WTC11 (cell line): ENCODE measurements around the gene EMSY.

ENCODE experiments used
- CTCF ChIP-seq: fragments of 200-600 bp; IDR thresholded peaks from 2 replicates; pipeline ENCODE4 v1.8.0; 2022; ENCODE audit warnings: antibody characterized with exemption
- NR2C2 ChIP-seq: sonication (generic); formaldehyde crosslinking; IDR thresholded peaks from 2 replicates; pipeline ENCODE4 v1.8.0; 2022; ENCODE audit warnings: mild to moderate bottlenecking, missing genetic modification reagents

DNA sequence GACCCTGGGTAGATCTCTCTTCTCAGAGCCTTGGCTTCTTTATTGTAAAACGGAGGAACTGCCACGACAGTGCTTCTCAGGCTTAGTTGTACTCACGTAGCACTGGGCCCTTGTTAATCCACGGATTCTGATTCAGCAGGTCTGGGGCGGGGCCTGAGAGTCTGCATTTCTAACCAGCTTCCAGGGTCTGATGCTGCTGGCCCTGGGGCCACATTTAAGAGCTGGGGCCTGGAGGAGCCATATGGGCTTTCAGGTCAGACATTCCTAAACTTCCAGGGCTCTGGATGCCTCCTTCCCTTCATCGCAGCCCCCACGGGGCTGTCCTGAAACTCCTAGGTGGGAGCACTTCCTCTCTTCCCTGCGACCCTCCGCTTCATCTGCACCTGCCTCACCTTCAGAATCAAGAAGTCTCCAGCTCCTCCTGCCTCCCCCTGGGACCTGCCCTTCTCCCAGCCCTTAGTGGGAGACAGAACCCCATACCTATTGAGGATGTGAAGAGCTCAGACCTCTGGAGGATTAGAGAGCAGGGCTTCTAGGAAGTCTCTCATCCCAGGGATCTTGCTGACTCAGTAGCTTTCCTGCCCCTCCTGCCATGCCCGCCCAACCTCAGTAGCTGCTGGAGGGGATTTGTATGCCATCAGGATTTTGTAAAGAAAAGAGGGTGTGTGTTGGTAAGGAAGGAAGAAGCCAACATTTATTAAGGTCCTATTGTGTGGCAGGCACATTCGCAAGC lies 133.3 kb downstream of the EMSY start:
- TF ChIP-seq NR2C2 (CRISPR knock-in tag) (no peak), CTCF (no peak)
